Ishikawa (cell line): ENCODE data around the gene RIPOR1.

ENCODE experiments used
- CEBPB ChIP-seq: IDR thresholded peaks from 2 replicates; pipeline ENCODE4 v1.6.1; 2012
- CREB1 ChIP-seq: IDR thresholded peaks from 2 replicates; pipeline ENCODE4 v1.6.1; 2012; ENCODE audit warnings: low read depth
- EGR1 ChIP-seq: IDR thresholded peaks from 2 replicates; pipeline ENCODE4 v1.6.1; 2012
- EP300 ChIP-seq: IDR thresholded peaks from 2 replicates; pipeline ENCODE4 v1.6.1; 2012; ENCODE audit warnings: borderline replicate concordance
- FOXM1 ChIP-seq: IDR thresholded peaks from 2 replicates; pipeline ENCODE4 v1.6.1; 2012; ENCODE audit warnings: low read depth, borderline replicate concordance
- NFIC ChIP-seq: IDR thresholded peaks from 2 replicates; pipeline ENCODE4 v1.6.1; 2012
- RAD21 ChIP-seq: IDR thresholded peaks from 2 replicates; pipeline ENCODE4 v1.6.1; 2012; ENCODE audit warnings: low read depth
- TAF1 ChIP-seq: IDR thresholded peaks from 2 replicates; pipeline ENCODE4 v1.6.1; 2012; ENCODE audit warnings: low read depth, mild to moderate bottlenecking
- TCF12 ChIP-seq: IDR thresholded peaks from 2 replicates; pipeline ENCODE4 v1.6.1; 2012; ENCODE audit warnings: low read depth
- TEAD4 ChIP-seq: IDR thresholded peaks from 2 replicates; pipeline ENCODE4 v1.6.1; 2012
- YY1 ChIP-seq: IDR thresholded peaks from 2 replicates; pipeline ENCODE4 v1.6.1; 2012; ENCODE audit warnings: low read depth
- ZBTB7A ChIP-seq: IDR thresholded peaks from 2 replicates; pipeline ENCODE4 v1.6.1; 2012; ENCODE audit warnings: low read depth
- TF ChIP-seq, protein P1 (sequence below): IDR thresholded peaks from 2 replicates; pipeline ENCODE4 v1.6.1; 2012; ENCODE audit warnings: low read depth, mild to moderate bottlenecking
- TF ChIP-seq, protein P2 (sequence below): IDR thresholded peaks from 2 replicates; pipeline ENCODE4 v1.6.1; 2012
- TF ChIP-seq, protein P3 (sequence below): IDR thresholded peaks from 2 replicates; pipeline ENCODE4 v1.6.1; 2012

RIPOR1 gene

DNA sequence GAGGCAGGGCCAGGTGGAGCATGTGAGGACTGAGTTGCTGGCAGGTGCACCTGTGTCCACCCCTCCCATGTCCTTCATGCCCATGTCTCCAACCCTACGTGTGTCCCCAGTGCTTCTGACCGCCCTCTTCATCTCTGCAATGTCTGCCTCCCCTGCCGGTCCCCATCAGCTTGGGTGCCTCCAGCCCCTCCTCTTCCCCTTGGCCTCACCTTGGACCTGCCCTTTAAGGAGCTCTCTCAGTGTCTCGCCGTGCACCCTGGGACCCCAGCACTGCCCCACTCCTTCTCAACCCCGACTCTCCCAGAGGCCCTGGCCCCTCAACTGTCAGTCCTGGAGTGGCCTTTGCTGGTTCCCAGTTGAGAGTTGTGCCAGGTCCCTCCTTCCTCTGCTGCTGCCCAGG lies 15.0 kb downstream of the RIPOR1 start:
- TF ChIP-seq CREB1 (no peak), YY1 (no peak), TAF1 (no peak), NFIC (no peak), RAD21 (no peak), TCF12 (no peak), EP300 (no peak), TEAD4 (no peak), ZBTB7A (no peak), CEBPB (no peak), EGR1 (no peak), FOXM1 (no peak)
- TF ChIP-seq, protein P1, sequence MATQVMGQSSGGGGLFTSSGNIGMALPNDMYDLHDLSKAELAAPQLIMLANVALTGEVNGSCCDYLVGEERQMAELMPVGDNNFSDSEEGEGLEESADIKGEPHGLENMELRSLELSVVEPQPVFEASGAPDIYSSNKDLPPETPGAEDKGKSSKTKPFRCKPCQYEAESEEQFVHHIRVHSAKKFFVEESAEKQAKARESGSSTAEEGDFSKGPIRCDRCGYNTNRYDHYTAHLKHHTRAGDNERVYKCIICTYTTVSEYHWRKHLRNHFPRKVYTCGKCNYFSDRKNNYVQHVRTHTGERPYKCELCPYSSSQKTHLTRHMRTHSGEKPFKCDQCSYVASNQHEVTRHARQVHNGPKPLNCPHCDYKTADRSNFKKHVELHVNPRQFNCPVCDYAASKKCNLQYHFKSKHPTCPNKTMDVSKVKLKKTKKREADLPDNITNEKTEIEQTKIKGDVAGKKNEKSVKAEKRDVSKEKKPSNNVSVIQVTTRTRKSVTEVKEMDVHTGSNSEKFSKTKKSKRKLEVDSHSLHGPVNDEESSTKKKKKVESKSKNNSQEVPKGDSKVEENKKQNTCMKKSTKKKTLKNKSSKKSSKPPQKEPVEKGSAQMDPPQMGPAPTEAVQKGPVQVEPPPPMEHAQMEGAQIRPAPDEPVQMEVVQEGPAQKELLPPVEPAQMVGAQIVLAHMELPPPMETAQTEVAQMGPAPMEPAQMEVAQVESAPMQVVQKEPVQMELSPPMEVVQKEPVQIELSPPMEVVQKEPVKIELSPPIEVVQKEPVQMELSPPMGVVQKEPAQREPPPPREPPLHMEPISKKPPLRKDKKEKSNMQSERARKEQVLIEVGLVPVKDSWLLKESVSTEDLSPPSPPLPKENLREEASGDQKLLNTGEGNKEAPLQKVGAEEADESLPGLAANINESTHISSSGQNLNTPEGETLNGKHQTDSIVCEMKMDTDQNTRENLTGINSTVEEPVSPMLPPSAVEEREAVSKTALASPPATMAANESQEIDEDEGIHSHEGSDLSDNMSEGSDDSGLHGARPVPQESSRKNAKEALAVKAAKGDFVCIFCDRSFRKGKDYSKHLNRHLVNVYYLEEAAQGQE = no peak
- TF ChIP-seq, protein P2, sequence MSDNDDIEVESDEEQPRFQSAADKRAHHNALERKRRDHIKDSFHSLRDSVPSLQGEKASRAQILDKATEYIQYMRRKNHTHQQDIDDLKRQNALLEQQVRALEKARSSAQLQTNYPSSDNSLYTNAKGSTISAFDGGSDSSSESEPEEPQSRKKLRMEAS = no peak
- TF ChIP-seq, protein P3, sequence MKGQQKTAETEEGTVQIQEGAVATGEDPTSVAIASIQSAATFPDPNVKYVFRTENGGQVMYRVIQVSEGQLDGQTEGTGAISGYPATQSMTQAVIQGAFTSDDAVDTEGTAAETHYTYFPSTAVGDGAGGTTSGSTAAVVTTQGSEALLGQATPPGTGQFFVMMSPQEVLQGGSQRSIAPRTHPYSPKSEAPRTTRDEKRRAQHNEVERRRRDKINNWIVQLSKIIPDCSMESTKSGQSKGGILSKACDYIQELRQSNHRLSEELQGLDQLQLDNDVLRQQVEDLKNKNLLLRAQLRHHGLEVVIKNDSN = no peak

DNA sequence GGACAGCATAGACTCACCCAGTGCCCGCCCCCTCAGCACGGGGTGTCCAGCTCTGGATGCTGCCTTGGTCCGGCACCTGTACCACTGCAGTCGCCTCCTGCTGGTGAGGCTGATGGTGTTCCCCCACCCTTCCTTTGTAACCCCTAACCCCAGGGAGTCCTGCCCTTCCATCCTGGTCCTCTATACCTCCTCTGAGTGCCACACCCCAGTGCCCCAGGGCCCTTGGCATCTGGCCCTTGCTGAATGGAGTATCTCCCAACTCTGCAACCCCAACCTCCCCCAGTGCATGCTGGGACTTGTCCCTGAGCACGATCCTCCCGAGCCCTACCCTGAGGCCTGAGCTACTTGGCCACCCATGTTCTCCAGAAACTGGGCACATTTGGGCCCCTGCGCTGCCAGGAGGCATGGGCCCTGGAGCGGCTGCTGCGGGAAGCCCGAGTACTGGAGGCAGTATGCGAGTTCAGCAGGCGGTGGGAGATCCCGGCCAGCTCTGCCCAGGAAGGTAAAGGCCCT lies 15.8 kb downstream of the RIPOR1 start:
- TF ChIP-seq, protein P1 = no peak
- TF ChIP-seq TCF12 (no peak), CREB1 (no peak), NFIC (no peak), CEBPB (no peak)

DNA sequence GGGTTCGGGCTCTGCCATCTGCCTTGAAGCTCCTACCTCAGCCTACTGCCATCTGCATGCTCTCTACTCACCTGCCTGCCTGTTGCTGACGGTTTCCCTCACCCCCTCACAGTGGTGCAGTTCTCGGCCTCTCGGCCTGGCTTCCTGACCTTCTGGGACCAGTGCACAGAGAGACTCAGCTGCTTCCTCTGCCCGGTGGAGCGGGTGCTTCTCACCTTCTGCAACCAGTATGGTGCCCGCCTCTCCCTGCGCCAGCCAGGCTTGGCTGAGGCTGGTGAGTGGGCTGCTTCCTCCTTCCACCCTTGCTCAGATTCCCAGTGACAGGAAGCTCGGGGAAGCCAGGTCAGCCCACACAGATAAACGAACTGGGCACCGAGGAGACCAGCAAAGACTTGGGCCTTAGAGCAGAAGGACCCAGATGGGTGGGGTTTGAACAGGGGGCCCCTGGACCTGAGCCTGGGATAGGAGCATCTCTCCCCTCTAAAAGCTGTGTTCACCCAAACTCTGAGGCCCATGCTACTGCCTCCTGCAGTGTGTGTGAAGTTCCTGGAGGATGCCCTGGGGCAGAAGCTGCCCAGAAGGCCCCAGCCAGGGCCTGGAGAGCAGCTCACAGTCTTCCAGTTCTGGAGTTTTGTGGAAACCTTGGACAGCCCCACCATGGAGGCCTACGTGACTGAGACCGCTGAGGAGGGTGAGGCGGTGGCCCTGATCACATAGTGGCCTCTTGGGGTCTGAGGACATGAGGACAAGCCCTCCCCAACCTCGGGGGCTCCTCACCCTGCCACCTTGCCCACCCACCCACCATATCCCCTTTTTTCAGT lies 16.4 kb downstream of the RIPOR1 start:
- TF ChIP-seq EP300 (no peak), CEBPB (no peak), CREB1 (no peak), TEAD4 (no peak), RAD21 (no peak), FOXM1 (no peak), ZBTB7A (no peak), YY1 (no peak), EGR1 (no peak), TAF1 (no peak), TCF12 (no peak), NFIC (no peak)
- TF ChIP-seq, protein P1 = no peak
- TF ChIP-seq, protein P2 = no peak
- TF ChIP-seq, protein P3 = no peak

DNA sequence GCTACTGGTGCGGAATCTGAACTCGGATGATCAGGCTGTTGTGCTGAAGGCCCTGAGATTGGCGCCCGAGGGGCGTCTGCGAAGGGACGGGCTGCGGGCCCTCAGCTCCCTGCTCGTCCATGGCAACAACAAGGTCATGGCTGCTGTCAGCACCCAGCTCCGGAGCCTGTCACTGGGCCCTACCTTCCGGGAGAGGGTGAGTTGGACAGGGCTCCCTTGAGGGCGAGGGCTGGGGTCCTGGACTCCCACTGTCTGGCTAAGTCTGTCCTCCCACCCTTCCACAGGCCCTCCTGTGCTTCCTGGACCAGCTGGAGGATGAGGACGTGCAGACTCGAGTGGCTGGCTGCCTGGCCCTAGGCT lies 17.0 kb downstream of the RIPOR1 start:
- no peak for TF ChIP-seq ZBTB7A
- TF ChIP-seq, protein P3 = no peak
- TF ChIP-seq FOXM1 = no peak
- TF ChIP-seq, protein P1 = no peak
- TF ChIP-seq TCF12 = no peak
